ENCODE data around the gene SIGLEC6. TPM values are rescaled to one million over a fixed set of nuclear protein-coding genes. Genes with fewer than 3 reads are reported as not detected.

Gene SIGLEC6
- total RNA-seq, 1 donor from 2014 or later: 2.4 TPM

DNA sequence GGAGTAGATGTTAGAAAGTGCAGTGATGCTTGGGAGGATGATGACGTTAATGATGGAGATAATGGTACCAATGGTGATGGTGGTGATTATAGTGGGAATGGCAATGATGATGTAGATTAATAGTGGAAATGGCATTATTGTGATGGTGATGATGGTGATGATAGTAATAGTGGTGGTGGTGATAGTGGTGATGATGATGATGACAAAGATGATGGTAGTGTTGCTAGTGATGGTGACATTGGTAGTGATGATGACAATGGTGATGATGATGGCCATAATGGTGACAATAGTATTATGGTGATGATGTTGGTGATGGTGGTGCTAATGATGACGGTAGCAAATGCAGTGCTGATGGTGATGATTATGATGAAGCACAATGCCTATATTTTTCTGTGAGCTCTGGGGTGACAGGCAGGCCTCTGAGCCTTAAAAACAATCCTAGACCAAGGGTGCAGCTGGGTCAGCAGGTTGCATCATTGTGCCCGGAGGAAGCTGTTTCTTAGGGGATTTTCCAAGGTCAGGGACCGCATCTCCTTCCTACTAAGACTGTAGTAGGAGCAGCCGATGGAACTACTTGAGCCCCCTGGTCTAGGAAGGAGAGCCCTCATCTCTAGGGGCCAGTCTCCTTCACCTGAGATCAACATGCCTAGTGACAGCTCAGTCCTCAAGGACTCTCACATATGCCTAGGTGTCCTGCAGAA is 45.4 kb downstream of the SIGLEC6 start:
- DNase-seq (ENCODE audit: low spot score) (no peak), ATAC-seq (no peak)
- intact Hi-C loops (cut with DNase I): no loop called here

DNA sequence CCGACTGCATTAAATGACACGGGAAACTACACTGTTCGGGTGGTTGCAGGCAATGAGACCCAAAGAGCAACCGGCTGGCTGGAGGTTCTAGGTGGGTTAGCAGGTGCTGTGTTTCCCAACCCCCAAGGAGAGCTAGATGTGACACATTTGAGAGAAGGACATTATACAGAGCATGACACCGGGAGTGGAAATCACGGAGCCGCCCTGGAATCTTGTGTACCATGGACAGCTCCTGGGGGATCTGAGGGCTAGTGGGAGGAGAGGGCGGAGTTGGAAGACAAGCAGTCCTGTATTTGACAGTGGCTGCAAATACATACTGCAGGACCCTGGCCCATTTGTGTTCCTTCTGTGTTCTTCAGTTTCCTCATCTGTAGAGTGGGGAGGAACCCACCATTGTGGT is 50.9 kb downstream of the SIGLEC6 start:
- intact Hi-C loops (cut with DNase I): no loop called here
- DNase-seq (ENCODE audit: low spot score) (no peak), ATAC-seq (no peak)

DNA sequence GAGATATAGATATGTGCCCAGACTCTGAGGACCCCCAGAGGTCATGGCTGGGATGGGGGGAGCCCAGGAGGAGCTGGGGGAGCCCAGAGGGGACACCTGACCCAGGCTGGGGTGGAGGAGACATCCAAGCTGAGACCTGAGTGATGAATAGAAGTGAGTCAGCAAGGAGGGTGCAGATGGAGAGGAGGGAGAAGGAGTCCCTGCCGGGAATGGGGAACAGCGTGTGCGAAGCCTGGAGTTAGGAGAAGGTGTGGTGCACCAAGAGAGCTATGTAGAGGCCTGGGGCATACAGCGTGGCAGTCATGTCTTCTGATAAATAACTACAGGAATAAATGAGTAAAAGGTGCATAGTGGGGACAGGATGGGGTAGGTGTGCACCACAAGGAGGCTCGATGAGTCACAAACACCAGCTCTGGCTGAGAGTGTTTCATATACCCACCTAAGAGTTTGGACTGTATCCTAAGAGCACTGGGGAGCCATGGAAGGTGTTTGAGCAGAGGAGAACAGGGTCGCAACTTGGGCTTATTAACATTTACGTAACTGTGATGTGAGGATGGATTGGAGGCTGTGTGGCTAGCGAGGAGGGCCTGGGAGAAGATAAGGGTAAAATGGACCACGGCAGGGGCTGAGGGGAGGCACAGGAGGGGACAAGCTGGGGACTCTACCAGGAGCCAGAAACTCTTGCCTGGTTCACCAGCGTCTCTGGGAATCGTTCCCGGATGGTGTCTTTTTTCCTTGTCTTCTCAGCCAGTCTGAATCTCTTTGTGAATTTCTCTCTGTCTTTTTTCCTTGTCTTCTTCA is 51.7 kb downstream of the SIGLEC6 start:
- DNase-seq (ENCODE audit: low spot score) (no peak), ATAC-seq (no peak)
- intact Hi-C loops (cut with DNase I): no loop called here

DNA sequence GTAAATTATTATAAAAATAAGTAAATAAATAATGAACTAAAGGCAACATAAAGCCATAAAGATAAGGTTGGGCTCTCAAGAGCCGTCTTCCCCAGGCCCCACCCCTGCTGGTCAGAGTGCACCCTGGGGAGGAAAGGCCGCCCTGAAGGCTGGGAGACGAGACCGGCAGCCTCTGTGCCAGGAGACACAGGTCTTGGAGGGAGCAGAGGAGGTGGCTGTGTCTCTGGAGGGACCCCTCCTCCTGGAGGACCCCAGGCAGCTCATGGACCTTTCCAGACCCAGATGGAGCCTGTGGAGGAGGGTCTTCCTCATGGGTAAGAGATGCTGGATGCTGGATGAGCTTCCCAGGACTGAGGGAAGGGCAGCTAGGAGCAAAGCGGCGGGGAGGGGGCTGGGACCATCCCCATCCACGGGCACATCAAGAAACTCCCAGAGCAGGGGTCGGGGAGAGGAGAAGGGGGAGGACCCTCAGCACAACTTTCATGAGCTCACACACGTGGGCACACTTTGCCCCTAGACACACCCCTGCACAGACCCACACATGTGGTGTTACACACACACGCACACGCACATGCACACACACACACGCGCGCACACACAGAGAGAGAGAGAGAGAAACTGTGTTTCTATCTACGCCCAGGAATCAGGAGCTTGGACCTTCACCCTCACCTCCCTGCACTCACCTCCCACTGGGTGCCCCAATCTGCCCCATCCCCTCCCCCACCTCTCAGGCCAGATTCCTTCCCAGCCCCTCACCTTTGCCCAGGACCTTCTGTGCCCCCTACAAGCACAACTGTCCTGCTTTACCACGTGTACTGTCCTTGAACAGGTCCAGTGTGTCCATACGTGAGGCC is 52.9 kb downstream of the SIGLEC6 start, which contains the start of gene CEACAM18:
TSS of gene CEACAM18 (plus strand) at position 159 of the 854 bp plus-strand sequence.
- intact Hi-C loops (cut with DNase I): no loop called here
- no peak for DNase-seq (ENCODE audit: low spot score)
- ATAC-seq: no peak

DNA sequence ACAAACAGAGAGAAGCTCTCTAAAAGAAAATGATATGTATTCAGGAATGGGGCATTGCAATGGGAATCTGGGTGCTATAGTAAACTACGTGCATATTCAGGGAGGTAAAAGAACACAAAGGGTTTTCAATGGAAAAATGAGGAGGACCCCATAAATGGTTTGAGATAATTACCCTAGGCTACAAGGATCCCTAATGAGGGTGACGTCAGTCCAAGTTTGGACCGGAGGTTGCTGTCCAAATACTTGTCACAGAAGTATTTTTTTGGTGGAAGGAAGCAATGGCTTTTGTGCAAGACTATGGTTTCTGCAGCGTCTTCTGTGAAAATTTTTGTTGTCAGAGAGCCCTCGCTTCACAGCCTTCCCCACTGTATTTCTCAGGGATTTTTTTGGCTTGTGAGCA is 54.1 kb downstream of the SIGLEC6 start:
- intact Hi-C loops (cut with DNase I): no loop called here
- DNase-seq (ENCODE audit: low spot score): no peak
- no peak for ATAC-seq

DNA sequence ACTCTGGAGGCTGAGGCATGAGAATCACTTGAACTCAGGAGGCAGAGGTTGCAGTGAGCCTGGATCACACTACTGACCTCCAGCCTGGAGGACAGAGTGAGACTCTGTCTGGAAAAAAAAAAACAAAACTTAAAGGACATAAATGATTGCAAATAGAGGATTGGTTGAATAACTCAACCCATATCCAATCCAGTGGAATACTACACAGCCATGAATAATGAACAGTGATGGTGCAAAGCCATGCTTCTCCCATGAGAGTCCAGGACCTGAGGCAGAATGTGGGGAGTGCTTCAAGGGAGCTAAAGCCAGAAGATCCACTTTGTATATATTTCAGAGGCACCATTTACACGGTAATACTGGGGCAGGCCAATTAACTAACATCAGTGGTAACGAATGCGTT is 55.3 kb downstream of the SIGLEC6 start:
- intact Hi-C loops (cut with DNase I): no loop called here
- DNase-seq (ENCODE audit: low spot score) (no peak), ATAC-seq (no peak)

DNA sequence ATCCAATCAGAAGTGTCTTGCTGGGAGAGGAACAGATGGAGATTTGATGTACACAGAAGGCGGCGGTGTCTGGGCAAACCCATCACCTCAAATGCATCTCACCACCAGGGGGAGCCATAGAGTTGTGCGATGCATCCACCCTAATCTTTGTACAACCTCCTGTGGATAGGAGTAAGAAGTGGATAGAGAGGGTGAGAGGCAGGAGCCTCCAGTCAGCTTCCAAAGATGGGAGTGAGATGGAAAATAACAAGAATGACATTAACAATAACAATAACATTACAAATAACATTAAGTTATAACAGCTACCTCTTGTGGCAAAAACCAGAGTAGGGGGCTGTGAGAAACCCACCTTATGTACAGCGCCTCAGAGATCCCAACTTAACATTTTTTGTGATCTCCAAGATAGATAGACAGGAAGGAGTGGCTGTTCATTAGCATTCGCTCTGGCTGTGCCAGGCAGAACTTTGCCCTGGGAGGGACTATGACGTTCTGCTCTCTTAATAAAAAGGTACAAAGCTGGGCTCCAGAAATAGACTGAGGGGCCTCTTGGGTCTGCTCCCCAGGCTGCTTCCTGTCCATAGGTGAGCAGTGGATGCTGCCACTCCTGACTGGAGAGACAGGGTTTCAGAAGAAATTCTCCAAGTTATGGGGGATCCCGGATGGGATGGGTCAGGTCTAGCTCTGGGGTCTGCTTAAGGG is 58.3 kb downstream of the SIGLEC6 start:
- ATAC-seq: peak; percentile 79
- intact Hi-C loops (cut with DNase I): no loop called here
- DNase-seq (ENCODE audit: low spot score): peak; percentile 90

DNA sequence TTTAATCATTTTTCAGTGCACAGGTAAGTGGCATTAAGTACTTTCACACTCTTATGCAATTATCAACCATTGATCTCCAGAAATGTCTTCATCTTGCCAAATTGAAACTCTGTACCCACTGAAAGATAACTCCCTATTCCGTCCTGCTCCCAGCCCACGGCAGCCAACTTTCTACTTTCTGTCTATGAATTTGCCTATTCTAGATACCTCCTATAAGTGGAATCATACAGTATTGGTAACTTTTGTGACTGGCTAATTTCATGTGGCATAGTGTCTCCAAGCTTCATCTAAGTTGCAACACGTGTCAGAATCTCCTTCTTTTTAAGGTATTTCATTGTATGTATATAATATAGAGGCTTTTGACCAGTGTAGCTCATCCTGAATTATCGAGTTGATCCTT is 58.9 kb downstream of the SIGLEC6 start:
- DNase-seq (ENCODE audit: low spot score) (no peak), ATAC-seq (no peak)
- intact Hi-C loops (cut with DNase I): no loop called here

DNA sequence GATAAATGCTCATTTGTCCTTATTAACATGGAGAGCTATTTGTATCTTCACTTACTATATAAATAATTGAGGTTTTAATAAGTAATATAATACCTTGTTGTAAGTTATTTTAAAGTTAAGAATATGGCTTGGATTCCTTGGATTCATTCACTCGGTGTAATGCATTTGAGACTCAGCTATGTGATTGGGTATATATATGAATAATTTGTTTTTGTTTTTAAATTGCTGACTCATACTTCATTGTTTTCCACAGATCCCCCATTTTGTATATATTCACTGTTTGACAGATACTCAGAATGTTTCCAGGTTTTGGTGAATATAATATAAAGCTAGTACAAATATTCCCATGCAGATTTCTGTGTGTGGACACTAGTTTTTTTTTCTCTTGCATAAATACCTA is 59.9 kb downstream of the SIGLEC6 start:
- intact Hi-C loops (cut with DNase I): no loop called here
- no peak for ATAC-seq

DNA sequence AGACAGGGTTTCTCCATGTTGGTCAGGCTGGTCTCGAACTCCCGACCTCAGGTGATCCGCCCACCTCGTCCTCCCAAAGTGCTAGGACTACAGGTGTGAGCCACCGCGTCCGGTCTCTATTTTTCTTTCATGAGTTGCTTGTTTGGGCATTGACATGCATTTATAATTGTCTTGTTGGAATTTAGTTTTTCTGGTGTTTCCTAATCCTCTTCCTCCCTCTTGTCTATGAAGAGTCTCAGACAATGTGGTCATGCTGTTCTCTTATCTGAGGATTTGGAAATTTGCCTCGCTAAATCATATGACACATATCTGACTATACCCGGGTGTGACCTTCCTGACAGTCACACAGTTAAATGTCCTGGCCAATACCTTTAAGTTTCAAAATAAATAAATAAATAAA is 60.5 kb downstream of the SIGLEC6 start:
- no peak for DNase-seq (ENCODE audit: low spot score)
- intact Hi-C loops (cut with DNase I): no loop called here
- no peak for ATAC-seq

More for the DNA sequence above, 59.9 kb downstream of the SIGLEC6 start:
- DNase-seq (ENCODE audit: low spot score): no peak

DNA sequence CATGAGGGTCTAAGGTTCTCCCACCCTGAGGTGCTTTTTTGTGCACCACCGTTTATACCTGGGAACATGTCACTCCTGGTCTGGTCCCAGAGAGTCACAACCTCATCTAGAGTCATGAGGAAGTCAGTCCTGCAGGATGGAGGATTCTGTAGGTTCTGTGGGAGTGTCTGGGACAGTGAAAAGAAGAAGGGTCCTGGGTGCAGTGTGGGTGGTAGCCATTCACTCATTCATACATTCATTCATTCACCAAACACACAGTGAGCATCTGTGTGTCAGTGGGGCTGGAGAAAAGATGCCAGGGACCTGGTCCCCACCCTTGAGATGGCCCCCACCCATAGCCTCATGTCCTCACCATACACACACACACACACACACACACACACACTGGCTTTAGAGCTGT is 61.8 kb downstream of the SIGLEC6 start:
- intact Hi-C loops (cut with DNase I): no loop called here
- ATAC-seq: no peak
- DNase-seq (ENCODE audit: low spot score): no peak

DNA sequence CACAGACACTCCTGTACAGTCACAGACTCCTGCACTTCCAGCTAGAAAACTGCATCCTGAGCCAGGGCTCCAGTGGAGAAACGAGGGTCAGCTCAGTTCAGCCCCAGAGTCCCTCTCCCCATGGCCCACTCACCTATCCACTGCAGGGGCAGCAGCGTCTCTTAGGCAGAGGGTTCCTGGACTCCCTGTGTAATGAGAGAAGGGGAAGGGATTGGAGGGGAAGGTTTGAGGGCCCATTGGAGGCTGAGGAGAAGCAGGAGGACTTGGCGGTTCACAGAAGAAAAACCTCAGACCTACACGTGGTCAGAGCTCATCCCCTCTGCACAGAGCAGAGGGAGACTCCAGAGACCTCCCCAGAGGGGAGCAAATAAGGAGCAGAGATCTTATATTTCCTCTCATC is 62.3 kb downstream of the SIGLEC6 start:
- intact Hi-C loops (cut with DNase I): no loop called here
- DNase-seq (ENCODE audit: low spot score) (no peak), ATAC-seq (no peak)

DNA sequence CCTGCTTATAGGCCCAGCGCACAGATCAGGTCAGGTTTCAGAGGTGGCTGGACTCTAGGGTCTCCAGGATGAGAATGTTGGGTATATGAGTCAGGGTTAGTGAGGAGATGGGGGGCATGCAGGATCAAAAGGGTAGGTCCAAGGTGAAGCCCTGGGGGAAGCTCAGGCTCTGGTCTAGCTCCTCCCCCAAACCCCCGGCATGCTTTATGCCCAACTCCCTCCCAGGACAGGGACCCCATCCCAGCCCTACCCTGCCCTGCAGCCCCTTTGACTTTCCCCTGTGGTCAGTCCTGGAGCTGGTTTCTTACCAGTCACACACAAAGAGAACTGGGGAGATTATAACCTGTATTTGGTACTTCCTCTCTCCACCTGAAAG is 62.9 kb downstream of the SIGLEC6 start:
- no peak for DNase-seq (ENCODE audit: low spot score)
- ATAC-seq: no peak
- intact Hi-C loops (cut with DNase I): no loop called here

DNA sequence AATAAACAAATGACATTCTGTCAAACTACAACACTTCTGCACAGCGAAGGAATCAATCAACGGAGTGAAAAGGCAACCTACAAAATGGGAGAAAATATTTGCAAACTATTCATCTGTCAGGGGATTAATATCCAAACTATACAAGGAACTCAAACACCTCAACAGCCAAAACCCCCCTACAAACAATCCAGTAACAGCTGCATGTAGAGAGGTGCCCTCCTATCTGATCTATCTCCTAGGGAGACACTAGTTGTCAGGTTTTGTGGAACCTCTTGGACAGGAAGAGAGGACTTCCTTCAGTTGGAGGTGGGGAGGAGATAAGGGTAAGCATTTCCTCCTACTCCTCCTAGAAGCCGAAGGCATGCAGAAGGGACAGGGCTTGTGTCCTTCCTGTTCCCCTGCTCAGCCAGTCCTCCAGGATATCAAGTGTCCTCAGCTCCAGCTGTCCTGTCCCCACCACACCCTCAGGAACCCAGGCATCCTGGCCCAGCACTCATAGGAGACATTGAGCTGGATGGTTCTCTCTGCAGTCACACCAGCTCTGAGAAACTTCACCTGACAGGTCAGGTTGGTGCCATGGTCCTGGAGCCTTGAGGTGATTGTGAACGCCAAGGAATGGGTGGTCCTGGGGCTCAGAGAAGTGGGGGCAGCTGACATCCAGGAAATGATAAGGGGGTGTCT is 63.5 kb downstream of the SIGLEC6 start:
- intact Hi-C loops (cut with DNase I): no loop called here
- no peak for ATAC-seq
- DNase-seq (ENCODE audit: low spot score): no peak

Other genes starting within 250 kb of the SIGLEC6 start
- not detected for gene IGLON5, start 220.0 kb downstream of the SIGLEC6 start, total RNA-seq
- gene VSIG10L, start 189.5 kb downstream of the SIGLEC6 start, total RNA-seq: 1.8 TPM
- gene ETFB, start 165.3 kb downstream of the SIGLEC6 start, total RNA-seq: 65.0 TPM
- 2.4 TPM for gene CLDND2, start 162.7 kb downstream of the SIGLEC6 start, total RNA-seq
- 8.9 TPM for gene NKG7, start 159.0 kb downstream of the SIGLEC6 start, total RNA-seq
- gene LIM2, start 143.7 kb downstream of the SIGLEC6 start, total RNA-seq: not detected
- not detected for gene C19orf84, start 141.1 kb downstream of the SIGLEC6 start, total RNA-seq
- gene SIGLEC10, start 114.0 kb downstream of the SIGLEC6 start, total RNA-seq: 3.2 TPM
- 0.49 TPM for gene SIGLEC8, start 73.2 kb downstream of the SIGLEC6 start, total RNA-seq
- not detected for gene CEACAM18, start 53.1 kb downstream of the SIGLEC6 start, total RNA-seq
- gene SIGLEC12, start 29.9 kb downstream of the SIGLEC6 start, total RNA-seq: not detected
- gene ZNF175, start 39.6 kb upstream of the SIGLEC6 start, total RNA-seq: 17.9 TPM
- gene SIGLEC5, start 98.7 kb upstream of the SIGLEC6 start, total RNA-seq: not detected
- gene SIGLEC14, start 115.2 kb upstream of the SIGLEC6 start, total RNA-seq: 4.1 TPM
- gene SPACA6, start 161.7 kb upstream of the SIGLEC6 start, total RNA-seq: 47.7 TPM
- 0.58 TPM for gene HAS1, start 192.3 kb upstream of the SIGLEC6 start, total RNA-seq
- 15.5 TPM for gene FPR1, start 220.2 kb upstream of the SIGLEC6 start, total RNA-seq
- gene FPR2, start 229.5 kb upstream of the SIGLEC6 start, total RNA-seq: 2.4 TPM

Data from sciatic nerve (tissue), 2 donors.